ENCODE measurements around the gene IL11RA.

IL11RA gene

GRCh38 chr9:34685591-34685990 lies 33.6 kb downstream of the IL11RA start:
- no peak overlapping the region for H2AFZ ChIP-seq (ENCODE audit: low read depth)
- no peaks in the 10 kb centered on the region for H3K4me1 ChIP-seq (ENCODE audit: low read depth, poor library complexity, severe bottlenecking)
- H3K4me2 ChIP-seq = no peak overlapping the region
- no peak overlapping the region for H3K9ac ChIP-seq
- no peak overlapping the region for H3K27ac ChIP-seq
- no peaks in the 10 kb centered on the region for H3K27me3 ChIP-seq (ENCODE audit: insufficient read depth, low read depth)
- TF ChIP-seq, protein P1, sequence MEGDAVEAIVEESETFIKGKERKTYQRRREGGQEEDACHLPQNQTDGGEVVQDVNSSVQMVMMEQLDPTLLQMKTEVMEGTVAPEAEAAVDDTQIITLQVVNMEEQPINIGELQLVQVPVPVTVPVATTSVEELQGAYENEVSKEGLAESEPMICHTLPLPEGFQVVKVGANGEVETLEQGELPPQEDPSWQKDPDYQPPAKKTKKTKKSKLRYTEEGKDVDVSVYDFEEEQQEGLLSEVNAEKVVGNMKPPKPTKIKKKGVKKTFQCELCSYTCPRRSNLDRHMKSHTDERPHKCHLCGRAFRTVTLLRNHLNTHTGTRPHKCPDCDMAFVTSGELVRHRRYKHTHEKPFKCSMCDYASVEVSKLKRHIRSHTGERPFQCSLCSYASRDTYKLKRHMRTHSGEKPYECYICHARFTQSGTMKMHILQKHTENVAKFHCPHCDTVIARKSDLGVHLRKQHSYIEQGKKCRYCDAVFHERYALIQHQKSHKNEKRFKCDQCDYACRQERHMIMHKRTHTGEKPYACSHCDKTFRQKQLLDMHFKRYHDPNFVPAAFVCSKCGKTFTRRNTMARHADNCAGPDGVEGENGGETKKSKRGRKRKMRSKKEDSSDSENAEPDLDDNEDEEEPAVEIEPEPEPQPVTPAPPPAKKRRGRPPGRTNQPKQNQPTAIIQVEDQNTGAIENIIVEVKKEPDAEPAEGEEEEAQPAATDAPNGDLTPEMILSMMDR (conservative IDR thresholded peaks at IDR 0.05; ENCODE audit: low read depth, low read length) = no peak
- no peaks in the 10 kb centered on the region for H3K36me3 ChIP-seq (ENCODE audit: insufficient read depth)
- no peak overlapping the region for H3K4me3 ChIP-seq (IDR thresholded peaks at IDR 0.05; ENCODE audit: insufficient read depth, low read depth, low read length)
- no peaks in the 10 kb centered on the region for H4K20me1 ChIP-seq (ENCODE audit: insufficient read depth)
- H3K79me2 ChIP-seq (ENCODE audit: insufficient read depth, low read depth) = no peaks in the 10 kb centered on the region

DNA sequence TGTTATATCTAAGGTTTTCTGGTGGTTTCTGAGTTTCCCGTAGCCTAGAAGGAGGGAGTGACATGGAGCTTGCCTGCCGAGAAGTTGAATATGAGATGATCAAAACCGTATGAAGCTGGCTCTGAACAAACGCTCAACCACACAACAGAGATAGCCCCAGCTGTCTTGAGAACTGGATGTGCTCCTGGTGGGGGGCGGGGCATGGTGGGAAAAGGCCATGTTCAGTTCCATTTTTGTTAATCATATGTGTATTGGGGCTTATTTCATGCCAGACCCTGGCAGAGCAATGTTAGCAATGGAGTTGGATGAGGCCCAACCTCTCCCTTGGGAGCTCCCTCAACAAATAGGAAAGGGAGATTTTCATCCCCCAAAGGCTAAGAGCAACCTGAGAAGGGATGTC lies 34.2 kb downstream of the IL11RA start:
- Histone ChIP-seq H4K20me1 (ENCODE audit: insufficient read depth) (no peaks in the 10 kb centered on the region), H3K27me3 (ENCODE audit: insufficient read depth, low read depth) (no peaks in the 10 kb centered on the region), H3K79me2 (ENCODE audit: insufficient read depth, low read depth) (no peaks in the 10 kb centered on the region), H3K4me3 (IDR thresholded peaks at IDR 0.05; ENCODE audit: insufficient read depth, low read depth, low read length) (no peak overlapping the region), H2AFZ (ENCODE audit: low read depth) (no peak overlapping the region), H3K4me1 (ENCODE audit: low read depth, poor library complexity, severe bottlenecking) (no peaks in the 10 kb centered on the region), H3K36me3 (ENCODE audit: insufficient read depth) (no peaks in the 10 kb centered on the region), H3K9ac (no peak overlapping the region), H3K4me2 (no peak overlapping the region), H3K27ac (no peak overlapping the region)
- TF ChIP-seq, protein P1 (conservative IDR thresholded peaks at IDR 0.05; ENCODE audit: low read depth, low read length) = no peak

DNA sequence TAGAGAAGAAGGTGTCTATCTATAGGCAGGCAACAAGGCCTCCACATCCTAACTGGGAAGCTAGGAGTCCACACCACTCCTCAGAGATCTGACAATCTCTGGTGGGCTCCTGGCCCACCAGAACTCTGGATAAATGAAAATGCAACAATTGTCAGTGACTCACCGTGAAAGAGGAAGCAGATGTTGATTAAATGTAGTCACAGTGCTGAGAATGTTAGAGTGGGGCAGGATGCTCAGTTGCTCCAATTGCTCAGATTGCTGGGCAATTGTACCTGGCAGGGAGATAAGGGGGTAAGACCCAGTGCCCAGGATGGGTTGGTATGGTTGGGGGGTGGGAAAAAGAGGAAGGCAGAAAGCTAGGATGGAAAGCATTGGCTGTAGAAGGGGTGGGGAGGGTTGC lies 34.7 kb downstream of the IL11RA start:
- Histone ChIP-seq H3K9ac (no peak overlapping the region), H3K4me3 (IDR thresholded peaks at IDR 0.05; ENCODE audit: insufficient read depth, low read depth, low read length) (no peak overlapping the region), H3K36me3 (ENCODE audit: insufficient read depth) (no peaks in the 10 kb centered on the region), H3K27me3 (ENCODE audit: insufficient read depth, low read depth) (no peaks in the 10 kb centered on the region), H3K79me2 (ENCODE audit: insufficient read depth, low read depth) (no peaks in the 10 kb centered on the region), H2AFZ (ENCODE audit: low read depth) (no peak overlapping the region), H3K27ac (no peak overlapping the region), H4K20me1 (ENCODE audit: insufficient read depth) (no peaks in the 10 kb centered on the region), H3K4me2 (no peak overlapping the region), H3K4me1 (ENCODE audit: low read depth, poor library complexity, severe bottlenecking) (no peaks in the 10 kb centered on the region)
- TF ChIP-seq, protein P1 (conservative IDR thresholded peaks at IDR 0.05; ENCODE audit: low read depth, low read length) = no peak

DNA sequence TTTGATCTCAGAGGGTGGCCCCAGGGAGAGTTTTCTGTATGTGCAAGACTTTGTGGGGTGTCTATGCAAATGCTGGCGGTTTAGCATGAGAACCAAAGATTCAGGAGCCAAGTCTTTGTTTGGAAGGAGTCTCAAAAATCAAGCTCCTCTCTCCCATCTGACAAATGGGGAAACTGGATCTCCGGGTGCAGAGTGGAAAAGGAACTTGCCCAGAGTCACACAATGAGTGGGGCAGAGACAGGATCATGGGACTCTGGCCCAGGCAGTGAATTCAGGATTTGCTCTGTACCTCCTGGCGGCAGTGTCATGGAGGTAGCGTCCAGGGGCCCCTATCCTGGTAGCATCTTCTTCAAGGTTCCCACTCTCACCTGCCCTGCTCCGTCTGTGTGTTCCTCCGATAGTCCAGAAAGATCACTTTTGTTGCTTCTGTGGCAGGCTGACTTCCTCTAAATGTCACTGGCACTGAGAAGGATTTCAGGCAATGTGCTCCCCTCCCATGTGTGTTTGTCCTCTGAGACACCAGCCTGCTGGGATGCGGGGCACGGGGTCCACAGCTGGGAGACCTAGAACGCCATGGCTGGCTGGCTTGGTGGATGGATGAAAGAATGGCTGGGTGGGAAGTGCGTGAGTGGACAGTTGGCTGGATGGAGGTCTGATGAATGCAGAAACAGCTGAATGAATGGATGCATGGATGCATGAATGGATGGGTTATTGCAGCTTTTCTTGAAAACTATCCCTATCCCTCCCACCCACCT lies 35.5 kb downstream of the IL11RA start:
- no peaks in the 10 kb centered on the region for H3K4me1 ChIP-seq (ENCODE audit: low read depth, poor library complexity, severe bottlenecking)
- H3K27me3 ChIP-seq (ENCODE audit: insufficient read depth, low read depth) = no peaks in the 10 kb centered on the region
- no peak overlapping the region for H3K4me2 ChIP-seq
- H3K79me2 ChIP-seq (ENCODE audit: insufficient read depth, low read depth) = no peaks in the 10 kb centered on the region
- H3K9ac ChIP-seq = no peak overlapping the region
- H3K4me3 ChIP-seq (IDR thresholded peaks at IDR 0.05; ENCODE audit: insufficient read depth, low read depth, low read length) = no peak overlapping the region
- H3K27ac ChIP-seq = no peak overlapping the region
- no peak overlapping the region for H2AFZ ChIP-seq (ENCODE audit: low read depth)
- no peaks in the 10 kb centered on the region for H4K20me1 ChIP-seq (ENCODE audit: insufficient read depth)
- no peaks in the 10 kb centered on the region for H3K36me3 ChIP-seq (ENCODE audit: insufficient read depth)
- TF ChIP-seq, protein P1 (conservative IDR thresholded peaks at IDR 0.05; ENCODE audit: low read depth, low read length) = no peak
